ENCODE results near the gene ARHGEF28.

The ARHGEF28 gene

DNA sequence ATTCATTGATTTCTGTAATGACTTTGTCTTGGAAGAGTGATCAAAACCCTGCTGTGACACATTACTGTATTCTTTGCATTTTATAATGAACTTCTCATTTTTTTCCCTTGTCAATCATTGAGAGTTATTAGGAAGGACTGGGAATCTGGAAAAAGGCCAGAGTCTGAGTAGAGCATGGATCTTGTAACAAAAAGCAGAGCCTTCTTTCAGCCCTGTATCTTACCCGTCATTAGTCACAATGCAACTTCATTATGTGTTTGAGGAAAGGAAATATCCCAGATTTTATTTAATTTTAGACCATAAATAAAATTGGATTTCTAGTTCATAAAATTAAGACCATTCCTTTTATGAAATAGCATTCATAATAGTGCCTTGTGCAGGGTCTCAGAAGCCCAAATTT, 131.4 kb downstream of the ARHGEF28 start:
- no peak for DNase-seq

DNA sequence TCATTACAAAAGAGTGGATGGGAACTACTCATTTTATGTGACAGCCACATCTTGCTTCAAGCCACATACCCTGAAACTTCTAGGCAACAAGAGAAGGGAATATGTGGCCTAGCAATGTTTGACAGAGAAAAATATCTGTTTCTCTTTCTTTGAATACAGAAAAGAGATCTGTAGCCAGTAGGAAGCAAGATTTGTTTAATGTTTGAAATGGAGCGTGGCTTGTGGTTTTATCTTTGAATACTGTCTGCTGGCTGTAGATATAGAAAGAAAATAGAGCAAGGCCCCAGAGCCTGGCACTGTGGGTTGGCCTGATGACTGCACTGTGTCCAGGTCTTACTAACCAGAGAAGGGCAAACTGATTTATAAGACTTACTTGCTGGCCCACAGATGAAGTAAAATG, 133.8 kb downstream of the ARHGEF28 start:
- intact Hi-C loops (cut with DNase I) = no loop called here
- DNase-seq = no peak

More for the DNA sequence above, 131.4 kb downstream of the ARHGEF28 start:
- intact Hi-C loops (cut with DNase I) = no loop called here

DNA sequence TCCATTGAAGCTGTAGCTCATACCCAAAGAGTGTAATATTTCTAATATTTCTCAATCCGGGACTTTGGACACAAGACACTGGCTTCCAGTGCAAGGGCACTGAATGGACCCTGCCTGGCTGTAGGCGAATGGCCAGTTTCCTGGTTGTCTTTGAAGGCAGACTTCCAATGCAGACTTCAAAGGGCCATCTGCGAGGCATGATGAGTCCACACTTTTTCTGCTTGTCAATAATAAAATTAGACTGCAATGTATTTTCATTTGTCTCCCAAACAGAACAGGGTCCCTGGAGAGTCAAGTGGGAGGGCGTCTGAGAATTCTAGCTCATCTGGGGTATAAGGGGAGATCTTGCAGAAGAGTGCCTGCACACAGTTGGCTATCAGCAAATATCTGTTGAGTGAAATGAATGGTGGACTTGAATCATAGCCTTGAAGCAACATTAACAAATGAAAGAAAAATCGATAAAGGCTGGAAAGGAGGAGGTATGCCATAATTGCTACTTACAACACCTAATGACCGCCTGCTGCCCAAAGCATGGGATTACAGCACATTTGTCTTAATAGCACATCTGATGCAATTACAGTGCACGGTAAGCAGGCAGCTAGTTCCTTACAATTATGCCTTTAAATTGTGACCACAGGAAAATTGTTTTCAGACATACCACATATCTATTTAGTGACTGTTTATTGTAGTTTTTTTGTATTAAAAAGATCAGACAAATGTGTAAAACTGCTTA, 137.5 kb downstream of the ARHGEF28 start:
- intact Hi-C loops (cut with DNase I) = no loop called here

DNA sequence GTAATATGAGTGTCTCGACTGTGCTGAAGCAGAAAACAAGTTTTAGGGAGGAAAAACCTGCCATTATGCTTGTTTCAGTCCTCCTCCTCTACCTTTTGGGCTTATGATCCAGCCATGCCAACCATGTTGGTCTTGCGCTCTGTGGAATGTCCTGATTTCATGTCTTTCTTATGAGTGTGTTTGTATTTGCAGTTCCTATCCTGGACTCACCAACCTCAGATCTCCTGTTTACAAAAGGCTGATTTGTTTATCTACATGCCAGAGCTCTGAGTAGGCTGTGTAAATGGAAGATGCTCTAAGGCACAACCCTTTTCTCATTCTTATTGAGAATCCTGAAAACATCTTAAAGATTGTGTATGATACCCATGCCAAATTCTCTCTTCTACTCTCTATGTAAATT, 138.6 kb downstream of the ARHGEF28 start:
- no peak for DNase-seq
- intact Hi-C loops (cut with DNase I) = no loop called here

More for the DNA sequence above, 137.5 kb downstream of the ARHGEF28 start:
- DNase-seq = no peak

DNA sequence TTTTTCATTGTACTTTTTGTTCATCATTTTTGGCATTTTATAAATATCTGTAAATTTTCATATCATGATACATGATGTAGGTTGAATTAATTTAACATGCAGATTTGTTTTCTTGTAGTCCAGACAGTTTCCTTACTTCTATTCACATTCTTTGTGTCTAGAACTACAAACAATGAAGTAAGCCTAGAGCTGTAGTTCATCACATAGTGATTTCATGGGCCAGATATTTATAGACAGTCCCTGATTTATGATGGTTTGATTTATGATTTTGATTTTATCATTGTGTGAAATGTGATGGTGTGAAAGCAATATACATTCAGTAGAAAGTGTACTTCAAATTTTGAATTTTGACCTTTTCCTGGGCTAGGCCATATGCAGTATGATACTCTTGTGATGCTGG, 139.0 kb downstream of the ARHGEF28 start:
- intact Hi-C loops (cut with DNase I) = no loop called here
- no peak for DNase-seq

DNA sequence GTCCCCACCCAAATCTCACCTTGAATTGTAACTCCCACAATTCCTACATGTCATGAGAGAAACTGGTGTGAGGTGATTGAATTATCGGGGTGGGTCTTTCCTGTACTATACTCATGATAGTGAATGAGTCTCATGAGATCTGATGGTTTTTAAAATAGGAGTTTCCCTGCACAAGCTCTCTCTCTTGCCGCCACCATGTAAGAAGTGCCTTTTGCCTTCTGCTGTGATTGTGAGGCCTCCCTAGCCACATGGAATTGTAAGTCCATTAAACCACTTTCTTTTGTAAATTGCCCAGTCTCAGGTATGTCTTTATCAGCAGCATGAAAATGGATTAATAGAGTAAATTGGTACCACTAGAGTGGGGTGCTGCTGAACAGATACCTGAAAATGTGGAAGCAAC, 140.9 kb downstream of the ARHGEF28 start:
- intact Hi-C loops (cut with DNase I) = no loop called here

GRCh38 chr5:73770172-73771025, 144.4 kb downstream of the ARHGEF28 start:
- no peak for DNase-seq
- intact Hi-C loops (cut with DNase I) = no loop called here

More for the DNA sequence above, 140.9 kb downstream of the ARHGEF28 start:
- no peak for DNase-seq

GRCh38 chr5:73774924-73775323, 148.9 kb downstream of the ARHGEF28 start:
- intact Hi-C loops (cut with DNase I) = no loop called here
- no peak for DNase-seq

GRCh38 chr5:73776405-73776804, 150.4 kb downstream of the ARHGEF28 start:
- no peak for DNase-seq
- intact Hi-C loops (cut with DNase I) = no loop called here

DNA sequence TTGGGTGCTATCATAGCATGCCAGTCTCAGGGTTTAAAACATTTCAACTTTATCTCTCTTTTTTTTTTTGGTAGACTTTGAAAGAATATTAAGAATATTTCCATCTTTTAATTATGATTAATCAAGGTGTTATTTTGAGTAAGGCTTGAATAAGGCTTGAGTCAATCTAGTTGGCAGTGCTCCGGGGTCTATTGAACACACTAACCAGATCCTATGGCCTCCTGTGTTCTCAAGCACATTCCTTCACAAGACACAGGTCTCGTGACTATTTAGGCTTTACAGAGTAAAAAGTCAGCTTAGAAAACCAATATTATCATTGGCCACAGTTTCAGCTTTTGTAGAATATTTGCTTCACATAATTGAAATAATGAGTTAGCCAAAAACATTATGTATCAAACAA, 151.2 kb downstream of the ARHGEF28 start:
- intact Hi-C loops (cut with DNase I) = no loop called here
- DNase-seq = no peak

DNA sequence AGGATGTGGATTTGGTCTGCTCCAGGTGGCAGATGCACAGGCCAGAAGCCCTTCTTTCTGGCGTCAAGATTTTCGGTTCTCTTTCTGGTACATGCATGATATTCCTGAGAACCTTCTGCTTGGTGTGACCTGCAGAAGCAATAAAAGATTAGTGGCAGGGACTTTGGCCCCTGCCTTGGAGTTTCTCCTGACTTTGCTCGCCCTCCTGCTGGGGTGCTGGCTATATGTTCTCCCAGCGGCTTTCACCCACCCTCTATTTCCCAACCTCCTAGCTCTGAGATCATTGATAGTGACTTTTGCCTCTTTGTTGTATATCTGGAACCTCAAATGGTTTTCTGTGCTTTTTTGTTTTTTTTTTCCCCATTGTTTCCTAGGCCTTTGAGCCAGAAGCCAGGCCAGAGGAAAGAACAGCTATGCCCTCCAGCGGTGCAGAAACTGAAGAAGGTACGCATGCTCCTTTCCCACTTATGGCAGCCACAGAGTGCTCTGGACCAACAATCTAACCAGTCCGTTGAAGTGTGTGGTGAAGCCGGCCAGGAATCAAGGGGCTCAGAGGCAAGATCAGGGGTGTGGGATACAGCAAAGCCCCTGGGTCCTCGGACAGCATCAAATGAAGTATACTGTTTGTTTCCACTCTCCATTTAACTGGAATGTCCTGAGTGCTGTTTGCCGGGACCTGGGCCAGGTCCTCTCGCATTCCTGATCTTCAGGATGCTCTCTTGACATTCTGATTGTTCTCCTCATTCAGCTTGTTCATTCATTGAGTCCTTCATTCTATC, 154.5 kb downstream of the ARHGEF28 start:
- no peak for DNase-seq
- intact Hi-C loops (cut with DNase I) = no loop called here

DNA sequence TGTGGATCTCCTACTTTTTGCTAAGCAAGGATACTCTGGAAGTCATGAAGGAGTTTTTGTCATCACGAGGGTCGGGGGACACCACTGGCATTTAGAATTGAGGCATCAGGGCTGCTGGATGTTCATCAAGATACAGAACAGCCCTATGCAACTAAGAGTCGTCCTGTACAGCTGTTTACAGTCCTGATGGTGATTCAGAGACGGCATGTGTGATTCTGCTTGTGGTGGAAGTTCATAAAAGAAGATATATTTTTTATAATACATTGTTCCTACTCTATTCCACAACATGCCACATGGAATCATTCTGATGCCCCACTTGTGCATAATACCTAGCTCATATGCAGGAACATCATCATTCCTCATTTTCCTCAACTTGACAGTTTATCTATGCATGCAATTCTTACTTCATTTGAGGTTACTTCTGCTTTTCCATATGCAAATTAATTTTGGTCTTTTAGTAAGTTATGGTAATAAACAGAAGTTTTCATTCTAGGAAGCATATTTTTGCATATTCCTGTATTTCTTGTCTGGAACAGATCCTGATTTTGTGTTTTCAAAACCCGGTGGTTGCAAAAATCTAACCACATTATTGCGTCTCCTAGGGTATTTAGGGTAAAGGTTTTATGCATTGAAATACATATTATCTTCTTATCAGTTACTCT, 155.2 kb downstream of the ARHGEF28 start:
- intact Hi-C loops (cut with DNase I) = no loop called here
- DNase-seq = no peak

DNA sequence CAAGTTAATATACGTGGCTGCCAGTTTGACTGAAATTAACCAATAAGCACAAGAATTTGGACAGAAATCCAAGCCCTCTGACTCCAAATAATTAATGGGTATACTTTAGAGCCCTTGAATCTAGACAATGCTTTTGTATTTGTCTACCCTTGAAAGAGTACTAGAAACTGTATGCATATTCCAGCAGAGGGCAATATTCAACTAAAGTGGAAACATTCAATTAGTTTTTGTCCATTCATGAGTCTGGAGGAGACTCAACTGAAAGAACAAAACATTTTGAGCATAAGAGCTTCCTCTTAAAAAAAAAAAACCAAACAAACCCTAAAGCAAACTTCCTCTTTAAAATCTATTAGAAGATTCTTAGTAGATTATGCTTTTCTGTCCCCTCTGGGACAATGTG, 157.8 kb downstream of the ARHGEF28 start:
- no peak for DNase-seq
- intact Hi-C loops (cut with DNase I) = no loop called here

DNA sequence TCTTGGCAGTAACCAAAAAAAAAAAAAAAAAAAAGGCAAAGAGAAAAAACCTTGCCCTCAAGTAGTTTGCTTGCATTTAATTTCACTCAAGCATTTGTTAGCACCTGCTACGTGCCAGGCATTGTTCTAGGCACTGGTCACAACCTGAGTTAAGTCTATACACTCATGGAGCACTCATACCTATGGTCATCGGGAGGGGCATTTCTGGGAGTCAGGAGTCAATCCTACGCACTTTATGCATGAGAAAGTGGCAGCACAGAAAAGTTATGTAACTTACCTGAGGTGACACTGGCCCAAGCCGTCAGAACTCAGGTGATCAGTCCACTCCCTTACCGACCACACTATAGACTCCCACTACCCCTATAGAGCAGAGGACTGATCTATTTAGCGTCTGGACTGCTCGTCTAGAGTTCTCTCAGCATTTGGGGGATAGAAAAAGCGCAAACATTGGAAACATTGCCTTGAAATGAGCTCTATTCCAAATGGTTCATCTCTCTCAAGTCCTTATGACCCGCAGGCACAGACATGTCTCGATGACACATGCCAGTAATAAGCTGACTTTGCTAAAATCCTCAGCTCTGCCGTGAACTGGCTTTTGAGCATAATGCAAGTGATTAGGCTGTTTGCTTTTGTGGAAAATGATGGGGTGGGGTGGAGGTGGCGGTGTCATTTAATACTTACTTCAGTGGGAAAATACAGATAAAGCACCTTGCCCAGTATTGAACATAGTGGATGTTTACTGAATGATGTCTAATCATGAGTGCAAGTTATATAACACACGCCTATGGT, 160.2 kb downstream of the ARHGEF28 start:
- DNase-seq = no peak
- intact Hi-C loops (cut with DNase I) = no loop called here

- intact Hi-C loops (cut with DNase I) = loop anchor here (5.0 kb wide), 1 partner anchor 198 kb away; no protein-coding TSS in a partner anchor
- no peak for DNase-seq
These were observed 163.9 kb downstream of the ARHGEF28 start for GRCh38 chr5:73789851-73790281.

- intact Hi-C loops (cut with DNase I) = loop anchor here (5.0 kb wide), 1 partner anchor 199 kb away; no protein-coding TSS in a partner anchor
- DNase-seq = no peak
These were observed 165.4 kb downstream of the ARHGEF28 start for GRCh38 chr5:73791389-73791788.

GRCh38 chr5:73792687-73793320, 166.8 kb downstream of the ARHGEF28 start:
- intact Hi-C loops (cut with DNase I) = loop anchor here (5.0 kb wide), 1 partner anchor 201 kb away; no protein-coding TSS in a partner anchor
- peak; percentile 42 to 92 (median 80) for DNase-seq

- DNase-seq = no peak
- intact Hi-C loops (cut with DNase I) = loop anchor here (5.0 kb wide), 1 partner anchor 202 kb away; no protein-coding TSS in a partner anchor
These were observed 167.9 kb downstream of the ARHGEF28 start for GRCh38 chr5:73793911-73794310.
